ENCODE results near the gene SENP1. TPM values are rescaled to one million over a fixed set of nuclear protein-coding genes. Genes with fewer than 3 reads are reported as not detected.

The SENP1 gene
- total RNA-seq, 1 donor from 2014 or later = 11.8 TPM

DNA sequence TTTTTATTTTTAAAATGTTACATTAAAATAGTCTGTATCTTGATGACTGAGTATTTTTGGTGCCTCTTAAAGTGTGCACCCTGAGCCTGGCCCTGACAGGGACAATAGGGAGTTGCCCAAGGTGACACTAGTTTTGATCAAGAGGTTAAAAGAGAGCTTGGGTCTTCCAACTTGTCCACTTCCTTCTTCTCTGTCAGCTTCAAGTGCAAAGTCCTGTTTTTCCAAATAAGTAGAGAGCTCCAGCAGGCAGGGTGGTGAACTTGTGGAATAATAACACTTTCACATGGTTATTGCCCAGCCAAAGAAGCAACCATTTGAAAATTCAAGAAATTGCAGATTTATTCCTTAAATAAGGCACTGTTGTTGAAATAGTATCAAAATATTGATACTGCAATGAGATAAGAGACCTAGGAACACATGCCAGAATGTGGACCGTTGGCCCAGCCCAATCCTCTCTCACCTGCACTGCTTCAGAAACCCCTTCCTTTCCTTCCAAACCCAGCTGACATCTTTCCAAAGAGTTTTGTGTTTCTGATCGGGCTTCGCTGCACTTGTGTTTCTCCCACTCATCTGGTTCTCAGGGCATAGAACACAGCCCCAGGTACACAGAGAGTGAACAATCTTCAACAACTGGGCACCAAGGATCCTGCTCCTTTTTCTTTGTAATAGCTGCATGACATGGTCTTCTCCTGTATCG is 87.8 kb downstream of the SENP1 start:
- no peak for DNase-seq (ENCODE audit: low spot score)

DNA sequence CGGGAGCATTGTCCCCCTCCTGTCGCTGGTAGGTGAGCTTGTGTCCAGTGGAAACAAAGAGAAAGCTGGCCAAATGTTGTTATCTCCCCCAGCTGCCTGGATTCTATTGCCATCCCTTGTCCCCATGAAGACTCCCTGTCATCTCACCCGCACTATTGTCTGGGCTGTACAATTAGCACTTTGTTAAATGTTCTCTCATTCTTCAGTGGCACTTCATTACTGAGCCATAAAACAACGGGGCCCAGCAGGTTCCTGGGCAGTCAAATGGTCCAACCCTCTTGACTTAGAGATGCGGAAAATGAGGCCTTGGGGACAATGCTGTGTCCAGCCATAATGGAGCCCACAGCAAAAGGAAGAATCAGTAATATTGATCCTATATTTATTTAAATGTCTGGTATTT is 88.4 kb downstream of the SENP1 start:
- no peak for DNase-seq (ENCODE audit: low spot score)

DNA sequence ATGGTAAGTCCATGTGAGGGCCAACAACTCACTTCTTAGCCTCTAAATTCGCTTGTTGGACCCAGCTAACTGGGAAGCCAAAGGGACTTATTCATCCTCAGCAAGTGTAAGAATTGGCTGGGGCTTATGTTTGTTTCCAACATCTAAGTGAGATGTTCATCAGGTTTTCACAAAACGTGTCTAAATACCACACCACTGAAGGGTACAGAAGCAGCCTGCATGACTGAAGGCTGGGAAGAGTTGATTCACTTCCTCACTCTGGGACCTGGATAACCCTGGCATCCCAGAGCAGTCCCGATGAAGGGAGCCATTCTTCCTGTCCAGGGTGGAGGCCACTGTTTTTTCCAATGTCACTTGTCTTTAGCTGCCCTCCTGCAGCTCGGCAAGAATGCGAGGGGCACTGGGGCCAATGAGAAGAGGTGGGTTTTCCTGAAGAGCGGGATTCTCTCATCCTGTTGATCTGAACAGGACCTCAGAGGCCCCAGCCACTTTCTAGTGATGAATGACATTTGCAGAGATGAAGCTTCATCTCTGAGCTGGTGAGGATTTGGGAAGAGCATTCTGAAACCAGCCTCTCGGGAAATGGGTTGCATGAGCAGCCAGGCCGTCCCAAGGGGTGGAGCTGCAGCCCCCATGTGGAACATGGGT is 89.4 kb downstream of the SENP1 start:
- no peak for DNase-seq (ENCODE audit: low spot score)

DNA sequence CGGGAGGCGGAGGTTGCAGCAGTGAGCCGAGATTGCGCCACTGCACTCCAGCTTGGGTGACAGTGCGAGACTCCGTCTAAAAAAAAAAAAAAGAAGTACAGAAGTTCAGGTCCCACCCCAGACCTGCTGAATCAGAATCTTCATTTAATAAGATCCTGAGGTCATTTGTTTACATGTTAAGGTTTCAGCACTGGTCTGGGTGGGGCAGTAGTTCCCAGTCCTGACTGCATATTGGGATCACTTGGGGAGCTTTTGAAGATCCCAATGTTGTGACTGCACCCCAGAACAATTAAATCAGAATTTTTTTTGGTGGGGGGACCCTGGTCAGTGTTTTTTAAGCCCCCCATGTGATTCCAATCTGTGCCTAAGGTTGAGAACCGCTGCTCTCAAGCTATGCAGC is 89.9 kb downstream of the SENP1 start:
- DNase-seq (ENCODE audit: low spot score) = no peak

DNA sequence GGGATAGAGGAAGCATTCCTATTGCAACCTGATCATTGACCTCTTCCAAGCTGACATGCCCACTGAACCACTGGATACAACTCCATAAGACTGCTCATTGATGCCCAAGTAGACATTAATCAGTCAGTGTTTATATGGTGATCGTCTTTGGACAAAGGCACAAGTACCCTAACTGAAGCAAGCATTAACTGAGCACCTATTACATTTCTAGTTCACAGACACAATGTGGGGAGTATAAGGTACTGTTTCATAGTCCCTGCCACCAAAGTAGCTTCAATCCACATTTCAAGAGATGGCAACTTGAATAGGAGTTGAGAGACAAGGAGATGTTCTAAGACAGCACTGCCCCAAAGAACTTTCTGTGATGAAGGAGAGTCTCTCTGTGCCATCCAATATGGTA is 90.8 kb downstream of the SENP1 start:
- no peak for DNase-seq (ENCODE audit: low spot score)

DNA sequence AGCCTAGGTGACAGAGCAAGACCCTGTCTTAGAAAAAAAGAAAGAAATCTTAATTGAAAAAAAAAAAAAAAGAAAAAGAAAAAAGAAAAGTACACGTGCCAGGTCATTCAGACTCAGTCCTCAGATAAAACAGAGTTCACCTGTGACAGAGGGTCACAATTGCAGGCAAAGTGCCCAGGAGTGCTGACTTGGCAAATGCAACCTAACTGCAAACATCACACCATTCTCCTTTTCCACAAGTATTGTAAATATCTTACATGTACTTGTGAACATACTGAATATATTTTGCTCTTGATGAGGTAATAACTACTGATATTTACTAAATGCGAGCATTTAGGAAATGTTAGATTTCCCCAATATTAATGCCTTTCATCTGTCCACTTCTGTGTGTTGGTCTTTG is 92.6 kb downstream of the SENP1 start:
- DNase-seq (ENCODE audit: low spot score) = peak; percentile 49

DNA sequence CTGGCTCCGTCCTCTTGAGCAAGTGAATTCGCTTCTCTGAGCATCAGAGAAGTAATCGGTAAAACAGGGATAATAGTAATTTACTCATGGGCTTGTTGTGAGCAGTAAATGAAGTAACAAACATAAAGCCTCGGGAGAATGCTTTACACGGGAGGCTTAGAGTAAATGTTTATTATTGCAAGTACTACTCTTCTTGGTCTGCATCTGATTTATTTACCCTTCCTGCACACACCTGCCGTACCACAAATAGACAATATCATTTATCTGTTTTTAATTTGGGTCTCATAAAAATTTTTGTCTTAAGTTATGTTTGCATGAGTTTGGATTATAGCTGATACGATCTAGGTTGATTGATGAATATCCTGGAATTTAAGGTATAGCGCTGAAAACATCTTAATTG is 93.8 kb downstream of the SENP1 start:
- no peak for DNase-seq (ENCODE audit: low spot score)

DNA sequence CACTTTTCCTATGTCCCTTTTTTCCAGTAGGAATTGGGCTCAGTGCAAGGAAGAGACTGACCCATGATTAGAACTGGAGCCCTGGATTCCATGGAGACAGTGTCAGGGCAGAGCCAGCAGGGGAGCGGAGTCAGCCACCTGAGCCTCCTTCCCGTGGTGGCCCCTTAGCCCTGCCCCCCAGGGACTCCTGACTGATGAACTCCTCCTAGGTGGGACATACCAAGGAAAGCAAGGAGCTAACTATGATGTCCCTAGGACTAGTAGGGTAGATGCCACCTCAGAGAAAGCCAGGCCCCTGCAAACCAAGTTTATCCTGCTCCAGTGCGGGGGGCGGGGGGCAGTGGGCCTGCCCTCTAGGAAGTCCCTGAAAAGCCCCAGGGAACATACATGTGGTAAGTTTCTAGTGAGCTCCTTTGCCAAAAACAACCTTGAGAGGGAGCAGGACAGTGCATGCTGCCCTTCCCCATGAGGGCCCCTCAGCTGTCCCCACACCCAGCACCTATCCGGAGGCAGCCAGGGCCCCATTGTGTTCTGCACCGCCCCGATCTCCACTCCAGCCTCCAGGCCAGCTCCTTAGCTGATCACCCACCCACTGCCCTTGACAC is 95.4 kb downstream of the SENP1 start:
- DNase-seq (ENCODE audit: low spot score) = no peak

DNA sequence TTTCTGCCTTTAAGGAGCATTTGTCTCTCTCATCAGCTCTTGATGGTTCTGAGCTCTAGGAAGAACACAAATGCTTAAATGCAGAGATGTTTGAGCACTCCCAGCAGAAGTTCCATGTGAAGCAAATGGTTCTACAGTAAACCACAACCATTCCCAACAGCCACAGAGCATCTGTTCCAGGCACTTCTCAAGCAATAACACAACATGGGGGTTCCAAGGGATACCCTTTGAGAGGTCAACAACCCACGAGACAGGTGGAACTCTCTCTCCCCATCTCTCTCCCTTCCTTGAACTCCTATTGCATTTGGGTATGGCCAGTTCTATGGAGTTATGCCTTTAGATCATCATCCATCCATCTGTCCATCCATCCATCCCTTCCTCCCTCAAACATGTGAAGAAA is 96.4 kb downstream of the SENP1 start:
- no peak for DNase-seq (ENCODE audit: low spot score)

DNA sequence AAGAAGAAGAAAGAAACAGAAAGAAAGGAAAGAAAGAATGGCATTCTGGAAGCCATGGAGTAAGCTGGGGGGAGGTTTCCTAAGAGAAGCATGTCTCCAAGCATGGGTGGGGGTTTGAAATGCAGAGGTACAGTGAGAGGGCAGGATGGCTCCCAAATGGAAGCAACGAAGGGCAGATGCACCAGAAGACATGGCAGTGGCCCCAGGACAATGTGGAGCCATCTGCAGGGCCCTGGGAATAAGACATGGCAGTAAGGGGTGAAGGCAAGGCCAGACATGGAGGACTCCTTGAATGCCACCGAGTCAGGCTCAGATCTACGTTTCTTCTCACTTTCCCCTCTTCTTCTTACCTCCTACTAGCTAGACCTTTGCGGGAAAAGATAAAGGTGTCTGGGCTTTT is 96.9 kb downstream of the SENP1 start:
- DNase-seq (ENCODE audit: low spot score) = no peak

DNA sequence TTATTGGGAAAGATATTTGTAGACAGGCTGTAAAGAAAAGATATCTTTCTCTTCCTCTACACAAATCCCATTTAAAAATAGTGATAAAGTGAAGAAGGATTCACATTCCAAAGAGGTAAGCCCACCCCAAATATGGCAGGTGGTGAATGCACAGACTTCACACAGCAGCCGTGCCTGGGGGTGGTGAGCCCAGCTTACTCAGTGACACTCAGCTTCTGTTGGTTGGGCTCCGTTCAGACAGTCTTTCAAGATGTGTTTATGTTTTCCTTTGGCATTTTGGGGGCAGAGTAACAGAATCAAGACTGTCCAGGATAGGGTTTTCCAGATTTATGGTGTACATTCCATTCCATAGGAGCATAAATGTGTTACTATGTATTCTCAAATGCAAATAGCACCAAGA is 97.5 kb downstream of the SENP1 start:
- no peak for DNase-seq (ENCODE audit: low spot score)

DNA sequence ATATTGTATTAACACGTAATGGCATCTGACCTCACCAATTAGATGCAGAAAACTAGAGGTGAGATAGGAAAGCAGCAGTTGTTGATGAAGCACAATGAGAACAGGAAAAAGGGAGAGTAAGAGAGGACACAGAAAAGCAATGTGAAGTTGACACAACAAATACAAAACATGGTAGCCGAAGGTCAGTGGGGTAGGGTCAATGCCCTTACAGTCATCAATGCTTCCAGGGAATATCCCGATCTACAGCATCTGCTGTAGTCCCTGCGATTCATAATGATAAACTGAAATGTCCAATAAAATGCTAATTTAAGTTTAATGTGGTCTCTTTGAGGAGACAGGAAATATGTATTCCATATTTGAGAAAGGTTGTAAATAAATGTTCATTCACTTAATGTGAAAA is 98.7 kb downstream of the SENP1 start:
- DNase-seq (ENCODE audit: low spot score) = no peak

DNA sequence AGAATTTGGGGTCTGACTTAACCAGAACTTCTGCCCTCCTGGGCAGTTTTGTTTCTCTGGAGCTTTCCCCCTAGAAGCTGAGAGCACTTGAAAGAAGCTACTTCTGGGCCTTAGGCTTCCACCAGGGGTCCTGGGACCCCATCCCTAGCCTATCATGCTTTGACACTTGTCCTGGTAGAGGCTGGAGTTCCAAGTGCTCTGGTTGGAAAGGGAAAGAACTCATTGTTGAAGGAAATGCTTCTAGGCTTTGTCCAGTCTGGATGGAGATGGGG is 100.2 kb downstream of the SENP1 start:
- DNase-seq (ENCODE audit: low spot score) = no peak

DNA sequence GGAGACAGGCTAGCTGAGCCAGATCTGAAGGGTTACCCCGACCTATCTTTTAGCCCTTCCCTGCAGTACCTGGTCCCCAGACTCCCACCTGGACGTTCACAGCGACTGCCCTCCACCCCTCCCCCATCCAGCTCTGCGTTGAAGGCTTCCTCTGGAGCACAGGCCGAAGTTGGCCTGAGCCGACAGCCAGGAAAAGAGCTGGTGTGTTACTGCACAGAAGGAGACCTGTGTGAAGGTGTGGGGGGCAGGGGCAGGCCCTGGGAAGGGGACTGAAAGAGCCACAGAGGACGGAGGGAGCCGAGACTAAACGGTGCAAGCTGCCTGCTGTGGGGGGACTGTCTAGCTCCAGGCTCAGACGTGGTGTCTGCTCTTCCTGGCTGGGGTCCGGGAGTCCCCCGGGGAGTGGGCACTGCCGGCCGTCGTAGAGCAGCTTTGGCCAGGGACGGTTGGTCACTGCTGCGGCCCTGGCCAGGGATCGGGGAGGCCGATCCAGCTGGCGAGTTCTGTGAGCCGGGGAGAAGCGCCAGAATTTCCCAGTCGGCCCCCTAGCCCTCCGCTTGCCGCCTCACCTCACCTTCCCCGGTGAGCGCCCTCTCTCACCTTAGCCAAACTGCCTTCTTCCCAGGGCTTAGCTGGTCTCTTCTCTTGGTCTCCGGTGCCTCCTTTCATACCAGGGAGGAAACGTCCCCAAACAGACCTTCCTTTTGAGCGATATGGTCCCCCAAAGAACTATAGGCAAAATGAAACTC is 100.7 kb downstream of the SENP1 start:
- DNase-seq (ENCODE audit: low spot score) = no peak

DNA sequence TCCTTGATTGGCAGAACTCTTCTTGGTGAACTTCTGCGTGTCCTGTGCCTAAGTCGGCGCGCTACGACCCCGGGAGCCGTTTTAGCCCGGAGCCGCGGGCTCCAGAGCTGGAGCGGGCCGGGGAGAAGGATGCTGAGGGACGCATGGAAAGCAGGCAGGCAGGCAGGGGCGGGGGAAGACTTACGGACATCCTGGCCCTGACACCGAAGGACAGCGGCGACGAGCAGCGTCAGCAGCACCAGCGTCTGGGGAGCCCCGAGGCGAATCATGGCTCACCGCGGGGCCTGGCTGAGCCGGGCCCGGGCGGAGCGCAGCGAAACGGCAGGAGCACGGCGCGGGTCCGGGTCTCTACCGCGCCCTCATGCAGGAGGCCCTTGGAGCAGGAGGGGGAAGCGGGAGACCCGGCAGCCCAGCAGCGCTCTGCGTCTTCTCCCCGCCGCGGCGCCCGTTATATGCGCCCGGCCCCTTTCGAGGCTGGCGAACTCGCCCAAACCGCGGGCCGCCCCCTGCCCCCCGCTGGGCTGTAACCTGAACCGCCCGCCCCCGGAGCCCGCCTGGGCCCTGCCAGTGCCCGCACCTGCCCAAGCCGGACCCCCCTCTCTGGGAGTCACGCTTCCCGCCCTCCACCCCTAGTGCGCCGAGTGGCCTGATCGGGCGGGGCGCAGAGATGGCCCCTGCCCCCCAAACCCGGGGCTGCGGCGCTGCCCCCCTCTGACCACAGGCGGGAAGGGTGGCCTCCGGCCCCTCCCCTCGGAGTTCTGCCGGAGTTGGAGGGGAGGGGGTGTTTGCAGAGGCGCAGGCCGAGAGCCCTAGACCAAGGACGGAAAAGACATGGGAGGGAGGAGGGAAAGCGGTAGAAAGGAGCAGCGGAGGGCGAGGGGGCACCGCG is 101.6 kb downstream of the SENP1 start, which contains the start of gene COL2A1:
Gene COL2A1, minus strand, starts transcription at position 424 of the 889 bp plus-strand sequence. Its CDS starts 155 bp downstream, at position 269.
- DNase-seq (ENCODE audit: low spot score) = no peak

DNA sequence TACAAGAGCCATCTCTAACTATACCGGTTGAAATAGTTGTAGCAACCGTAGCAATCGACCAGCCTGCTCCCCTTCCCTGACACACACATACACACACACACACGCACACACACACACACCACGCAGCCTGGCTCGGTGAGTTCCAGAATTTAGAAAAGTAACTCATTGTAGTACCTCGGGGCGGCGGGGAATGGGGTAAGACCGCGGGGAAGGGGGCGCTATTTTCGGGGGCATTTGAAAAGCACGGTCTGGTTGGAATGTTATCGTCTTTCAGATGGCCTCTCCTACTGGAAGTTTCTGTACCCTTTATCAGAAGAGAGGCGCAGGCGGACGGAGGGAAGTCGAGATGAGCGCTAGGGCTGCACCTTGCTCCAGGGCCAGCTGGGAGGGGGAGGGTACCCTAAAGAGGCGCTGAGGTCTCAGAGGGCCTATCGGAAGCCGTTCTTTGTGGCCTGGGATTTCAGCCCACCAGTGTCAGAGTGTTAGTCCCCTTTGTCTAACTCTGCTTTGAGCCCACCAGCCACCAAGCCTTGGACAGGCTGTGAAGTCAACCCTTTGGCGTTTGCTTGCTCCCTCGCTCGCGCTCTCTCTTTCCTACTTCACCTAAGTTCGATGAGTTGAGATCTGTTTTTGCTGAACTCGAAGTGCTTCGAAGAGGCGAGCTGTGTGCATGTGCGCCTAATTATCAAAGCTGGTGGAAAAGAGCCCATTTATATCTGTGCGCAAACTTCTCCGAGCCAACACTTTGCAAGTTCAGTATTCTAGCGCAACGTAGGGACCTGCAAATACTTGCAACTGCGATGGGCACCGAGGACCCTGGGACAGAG is 102.4 kb downstream of the SENP1 start:
- DNase-seq (ENCODE audit: low spot score) = no peak

DNA sequence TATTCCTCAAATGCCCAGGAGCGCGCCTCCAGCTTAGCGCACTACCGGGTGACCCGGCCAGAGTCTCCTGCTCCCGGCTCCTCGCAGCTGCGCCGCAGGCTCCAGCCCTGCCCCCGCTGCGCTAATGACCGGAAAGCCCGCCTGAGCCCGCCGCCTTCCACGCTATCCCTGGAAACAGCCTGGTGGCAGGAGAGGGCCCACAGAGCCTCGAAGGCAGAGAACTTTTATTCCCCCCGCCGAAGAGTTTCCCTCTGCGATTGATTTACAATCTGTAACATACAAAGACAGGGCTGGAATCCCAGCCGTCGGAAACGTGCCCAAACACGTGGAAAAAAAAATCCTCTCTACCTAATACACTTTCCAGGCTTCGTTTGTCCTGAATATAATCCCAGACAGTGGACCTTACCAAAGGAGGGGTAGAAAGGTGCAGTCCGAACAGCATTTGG is 103.1 kb downstream of the SENP1 start:
- DNase-seq (ENCODE audit: low spot score) = no peak

DNA sequence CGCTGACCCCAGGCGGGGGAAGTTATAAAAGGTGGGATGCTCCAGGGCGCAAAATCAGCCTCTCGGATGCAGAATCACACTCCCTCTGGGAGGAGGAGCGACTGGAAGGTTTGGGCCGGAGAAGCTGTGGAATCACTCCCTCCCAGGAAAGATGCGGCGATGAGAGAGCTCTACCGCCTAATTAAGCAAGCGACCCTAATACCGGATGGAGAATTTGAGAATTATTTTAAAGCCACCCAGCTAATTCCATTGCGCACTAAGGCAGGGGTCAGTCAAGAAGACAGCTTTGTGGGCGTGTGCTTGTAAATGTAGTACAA is 103.5 kb downstream of the SENP1 start:
- DNase-seq (ENCODE audit: low spot score) = no peak

DNA sequence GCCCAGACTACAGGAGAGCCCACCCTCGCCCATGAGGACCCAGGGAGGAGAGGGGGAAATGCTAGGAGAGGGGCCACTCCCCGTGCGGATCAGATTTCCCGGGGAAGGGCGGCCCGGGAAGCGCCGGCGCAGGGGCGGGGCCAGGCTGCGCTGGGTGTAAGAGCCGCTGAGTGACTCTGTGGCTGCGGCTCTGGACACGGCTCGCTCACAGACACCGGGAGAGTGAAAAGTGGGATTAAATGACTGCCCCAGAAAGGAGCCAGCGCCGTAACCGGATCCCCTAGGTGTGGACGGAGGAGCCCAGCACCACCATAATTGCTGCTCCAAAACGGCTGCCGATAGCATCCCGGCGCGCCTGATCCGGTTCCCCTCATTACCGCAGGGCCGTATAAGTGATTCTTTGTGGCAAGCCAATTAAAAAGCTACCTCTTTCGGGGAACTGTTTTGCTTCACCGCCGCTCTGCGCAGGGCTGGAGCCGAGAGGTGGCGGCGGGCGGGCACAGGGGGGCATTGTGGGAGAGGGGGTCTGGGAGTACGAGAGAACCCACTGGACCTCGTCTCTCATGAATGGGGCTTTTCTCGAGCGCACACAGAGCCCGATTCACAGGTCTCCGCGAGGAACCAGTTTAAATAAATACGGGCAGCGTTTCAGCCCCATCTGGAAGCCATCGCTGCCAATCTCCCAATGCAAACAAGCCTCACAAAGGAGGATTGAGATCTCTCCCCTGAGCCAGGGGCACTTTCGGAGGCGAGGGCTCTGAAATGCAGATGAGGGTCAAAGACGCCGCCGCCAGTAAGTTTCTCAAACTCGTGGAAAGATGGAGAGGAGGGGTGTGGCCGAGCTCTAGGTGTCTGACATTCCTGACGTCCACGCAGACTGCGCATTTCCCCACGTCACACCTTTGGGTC is 104.1 kb downstream of the SENP1 start:
- DNase-seq (ENCODE audit: low spot score) = no peak
